Measurements from ENCODE around the gene IL4. TPM values are rescaled to one million over a fixed set of nuclear protein-coding genes. Genes with fewer than 3 reads are reported as not detected.

Gene IL4
- total and polyA plus RNA-seq, 2 donors from 2014 or later, result not detected

GRCh38 chr5:132664696-132665209, 9.0 kb upstream of the IL4 start:
- Histone ChIP-seq H3K27me3 (ENCODE audit: control insufficient read depth, insufficient read depth, low read length) (no peaks in the 10 kb centered on the region), H3K9me3 (ENCODE audit: control insufficient read depth in 2 of 3, insufficient read depth in 1 of 3, low read length in 3 of 3) (no peaks in the 10 kb centered on the region), H3K4me3 (ENCODE audit: low read length in 3 of 3) (no peak overlapping the region), H3K27ac (ENCODE audit: low read depth in 2 of 2, low read length in 2 of 2) (no peak overlapping the region), H3K36me3 (ENCODE audit: control insufficient read depth in 2 of 3, insufficient read depth in 3 of 3, low read length in 3 of 3) (no peaks in the 10 kb centered on the region), H3K9ac (ENCODE audit: low read length in 3 of 3) (no peak overlapping the region), H3K4me1 (ENCODE audit: control insufficient read depth in 2 of 3, insufficient read depth in 2 of 3, low read depth in 1 of 3, low read length in 3 of 3) (no peaks in the 10 kb centered on the region)
- TF ChIP-seq CTCF (IDR thresholded peaks at IDR 0.05; ENCODE audit: borderline replicate concordance, extremely low read depth, insufficient read depth), result no peak
- FAIRE-seq (no peak), DNase-seq (no peak)
- intact Hi-C loops (cut with DNase I), result no loop called here

GRCh38 chr5:132665574-132666080, 8.2 kb upstream of the IL4 start:
- intact Hi-C loops (cut with DNase I), result no loop called here
- no peaks in the 10 kb centered on the region for H3K36me3 ChIP-seq (ENCODE audit: control insufficient read depth in 2 of 3, insufficient read depth in 3 of 3, low read length in 3 of 3)
- FAIRE-seq (no peak), DNase-seq (no peak)
- no peak overlapping the region for H3K4me3 ChIP-seq (ENCODE audit: low read length in 3 of 3)
- no peak overlapping the region for H3K27ac ChIP-seq (ENCODE audit: low read depth in 2 of 2, low read length in 2 of 2)
- no peaks in the 10 kb centered on the region for H3K27me3 ChIP-seq (ENCODE audit: control insufficient read depth, insufficient read depth, low read length)
- TF ChIP-seq CTCF (IDR thresholded peaks at IDR 0.05; ENCODE audit: borderline replicate concordance, extremely low read depth, insufficient read depth), result no peak
- H3K4me1 ChIP-seq (ENCODE audit: control insufficient read depth in 2 of 3, insufficient read depth in 2 of 3, low read depth in 1 of 3, low read length in 3 of 3), result no peaks in the 10 kb centered on the region
- H3K9ac ChIP-seq (ENCODE audit: low read length in 3 of 3), result no peak overlapping the region
- no peaks in the 10 kb centered on the region for H3K9me3 ChIP-seq (ENCODE audit: control insufficient read depth in 2 of 3, insufficient read depth in 1 of 3, low read length in 3 of 3)

GRCh38 chr5:132666310-132667123, 7.3 kb upstream of the IL4 start:
- Histone ChIP-seq H3K27me3 (ENCODE audit: control insufficient read depth, insufficient read depth, low read length) (no peaks in the 10 kb centered on the region), H3K4me1 (ENCODE audit: control insufficient read depth in 2 of 3, insufficient read depth in 2 of 3, low read depth in 1 of 3, low read length in 3 of 3) (no peaks in the 10 kb centered on the region), H3K27ac (ENCODE audit: low read depth in 2 of 2, low read length in 2 of 2) (no peak overlapping the region), H3K9ac (ENCODE audit: low read length in 3 of 3) (no peak overlapping the region), H3K36me3 (ENCODE audit: control insufficient read depth in 2 of 3, insufficient read depth in 3 of 3, low read length in 3 of 3) (no peaks in the 10 kb centered on the region), H3K4me3 (ENCODE audit: low read length in 3 of 3) (no peak overlapping the region), H3K9me3 (ENCODE audit: control insufficient read depth in 2 of 3, insufficient read depth in 1 of 3, low read length in 3 of 3) (no peaks in the 10 kb centered on the region)
- no peak for TF ChIP-seq CTCF (IDR thresholded peaks at IDR 0.05; ENCODE audit: borderline replicate concordance, extremely low read depth, insufficient read depth)
- FAIRE-seq (no peak), DNase-seq (no peak)
- intact Hi-C loops (cut with DNase I), result no loop called here
